ENCODE data around the gene JCHAIN. TPM values are rescaled to one million over a fixed set of nuclear protein-coding genes. Genes with fewer than 3 reads are reported as not detected.

Gene JCHAIN
- total and polyA plus RNA-seq, 9 of the 15 experiments (the other 6 are each of a cell fraction or from before 2014, with no cell fraction given) = 0.04 to 0.68 (median 0.26) TPM; not detected in 5

DNA sequence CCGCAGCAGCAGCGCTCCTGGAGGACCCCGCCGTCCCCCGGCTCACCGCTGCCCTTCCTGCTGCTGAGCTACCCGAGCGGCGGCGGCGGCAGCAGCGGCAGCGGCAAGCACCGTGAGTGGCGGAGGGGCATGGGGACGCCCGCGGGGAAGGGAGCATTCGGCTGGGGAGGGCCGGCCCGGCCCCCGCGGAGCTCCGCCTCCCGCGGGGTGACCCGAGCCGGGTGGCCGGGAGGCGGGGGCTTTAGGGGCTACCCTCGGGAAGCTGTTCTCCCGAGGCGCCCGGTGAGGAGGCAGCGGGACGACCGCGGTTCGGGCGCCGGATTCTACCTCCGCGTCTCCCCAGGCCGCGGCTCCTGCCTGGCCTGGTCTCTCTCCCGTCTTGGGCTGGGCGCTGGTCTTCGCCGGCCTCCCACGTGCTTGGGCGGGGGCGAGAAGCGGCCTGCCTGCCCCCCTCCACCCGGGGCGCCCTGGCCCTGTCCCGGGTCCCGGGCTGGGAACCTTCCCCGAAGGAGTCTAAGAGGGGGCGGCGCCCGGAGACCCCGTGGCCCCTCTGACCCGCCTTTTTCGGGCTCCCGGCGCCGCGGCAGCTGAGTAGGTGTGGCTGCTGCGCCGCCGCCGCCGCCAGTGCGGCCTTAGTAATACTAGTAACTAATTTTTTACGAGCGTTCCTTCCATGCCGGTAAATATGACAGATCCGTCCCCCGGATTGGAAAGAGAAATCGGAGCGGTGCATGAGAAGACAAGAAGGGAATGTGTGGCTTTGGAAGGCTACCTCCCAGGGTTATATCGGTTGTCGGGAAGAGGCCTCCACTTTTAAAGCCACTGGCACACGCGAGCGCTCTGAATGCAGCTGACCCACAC lies 39.1 kb upstream of the JCHAIN start (continued):
- TF ChIP-seq KLF6 (CRISPR knock-in tag; IDR thresholded peaks at IDR 0.05; ENCODE audit: borderline replicate concordance) = peak; percentile 71; the same call in 1 of the 2 replicates
- TF ChIP-seq CEBPB (tag; IDR thresholded peaks at IDR 0.05) = no peak
- no peak for TF ChIP-seq HNRNPK (IDR thresholded peaks at IDR 0.05; ENCODE audit: low read depth, low read length, poor library complexity, severe bottlenecking)
- TF ChIP-seq NCOR1 (IDR thresholded peaks at IDR 0.05) = no peak
- TF ChIP-seq PREB (CRISPR knock-in tag; IDR thresholded peaks at IDR 0.05) = no peak
- TF ChIP-seq SREBF1 (IDR thresholded peaks at IDR 0.05; ENCODE audit: borderline replicate concordance, low read depth, low read length) = no peak
- TF ChIP-seq, protein P1, sequence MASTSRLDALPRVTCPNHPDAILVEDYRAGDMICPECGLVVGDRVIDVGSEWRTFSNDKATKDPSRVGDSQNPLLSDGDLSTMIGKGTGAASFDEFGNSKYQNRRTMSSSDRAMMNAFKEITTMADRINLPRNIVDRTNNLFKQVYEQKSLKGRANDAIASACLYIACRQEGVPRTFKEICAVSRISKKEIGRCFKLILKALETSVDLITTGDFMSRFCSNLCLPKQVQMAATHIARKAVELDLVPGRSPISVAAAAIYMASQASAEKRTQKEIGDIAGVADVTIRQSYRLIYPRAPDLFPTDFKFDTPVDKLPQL (IDR thresholded peaks at IDR 0.05; ENCODE audit: extremely low read depth, insufficient read length) = no peak
- TF ChIP-seq TCF7L2 (IDR thresholded peaks at IDR 0.05; ENCODE audit: low read depth, low read length) = no peak
- TF ChIP-seq ZNF830 (CRISPR knock-in tag; IDR thresholded peaks at IDR 0.05) = no peak
- no peak for TF ChIP-seq PYGO2 (tag; IDR thresholded peaks at IDR 0.05)
- TF ChIP-seq STAG1 (CRISPR knock-in tag; IDR thresholded peaks at IDR 0.05; ENCODE audit: borderline replicate concordance) = no peak
- TF ChIP-seq ZNF217 (CRISPR knock-in tag; IDR thresholded peaks at IDR 0.05) = no peak
- TF ChIP-seq FOS (IDR thresholded peaks at IDR 0.05; ENCODE audit: extremely low read depth, insufficient read length) = no peak
- TF ChIP-seq PTTG1 (tag; IDR thresholded peaks at IDR 0.05; ENCODE audit: low read depth) = no peak
- no peak for TF ChIP-seq ZBTB5 (IDR thresholded peaks at IDR 0.05)
- 0 out of 2 replicates have a peak, but pooled peaks have one; percentile 23 for TF ChIP-seq ZNF583 (CRISPR knock-in tag; IDR thresholded peaks at IDR 0.05)
- TF ChIP-seq, protein P2, sequence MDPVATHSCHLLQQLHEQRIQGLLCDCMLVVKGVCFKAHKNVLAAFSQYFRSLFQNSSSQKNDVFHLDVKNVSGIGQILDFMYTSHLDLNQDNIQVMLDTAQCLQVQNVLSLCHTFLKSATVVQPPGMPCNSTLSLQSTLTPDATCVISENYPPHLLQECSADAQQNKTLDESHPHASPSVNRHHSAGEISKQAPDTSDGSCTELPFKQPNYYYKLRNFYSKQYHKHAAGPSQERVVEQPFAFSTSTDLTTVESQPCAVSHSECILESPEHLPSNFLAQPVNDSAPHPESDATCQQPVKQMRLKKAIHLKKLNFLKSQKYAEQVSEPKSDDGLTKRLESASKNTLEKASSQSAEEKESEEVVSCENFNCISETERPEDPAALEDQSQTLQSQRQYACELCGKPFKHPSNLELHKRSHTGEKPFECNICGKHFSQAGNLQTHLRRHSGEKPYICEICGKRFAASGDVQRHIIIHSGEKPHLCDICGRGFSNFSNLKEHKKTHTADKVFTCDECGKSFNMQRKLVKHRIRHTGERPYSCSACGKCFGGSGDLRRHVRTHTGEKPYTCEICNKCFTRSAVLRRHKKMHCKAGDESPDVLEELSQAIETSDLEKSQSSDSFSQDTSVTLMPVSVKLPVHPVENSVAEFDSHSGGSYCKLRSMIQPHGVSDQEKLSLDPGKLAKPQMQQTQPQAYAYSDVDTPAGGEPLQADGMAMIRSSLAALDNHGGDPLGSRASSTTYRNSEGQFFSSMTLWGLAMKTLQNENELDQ (CRISPR knock-in tag; IDR thresholded peaks at IDR 0.05; ENCODE audit: borderline replicate concordance) = no peak
